ENCODE data around the gene TCERG1L. TPM values are rescaled to one million over a fixed set of nuclear protein-coding genes. Genes with fewer than 3 reads are reported as not detected.

The TCERG1L gene
- polyA plus RNA-seq, 1 experiment: not detected

DNA sequence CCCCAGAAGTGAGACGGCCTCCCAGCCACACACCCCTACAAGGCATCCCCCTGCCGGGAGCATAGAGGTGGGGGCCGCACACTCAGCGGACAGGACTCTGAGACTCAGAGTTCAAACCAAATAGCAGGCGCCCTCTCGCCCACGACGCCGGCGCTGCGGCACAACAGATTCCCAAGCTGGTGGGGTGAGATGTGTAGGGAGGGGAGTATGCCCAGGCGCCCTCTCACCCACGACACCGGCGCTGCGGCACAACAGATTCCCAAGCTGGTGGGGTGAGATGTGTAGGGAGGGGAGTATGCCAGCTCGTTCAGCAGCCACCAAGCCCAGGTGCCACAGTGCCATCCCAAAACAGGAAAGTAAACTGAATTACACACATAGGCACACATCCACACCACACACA lies 64.7 kb downstream of the TCERG1L start:
- POLR2A ChIA-PET: no interaction called here
- CTCF ChIA-PET: no interaction called here
- Histone ChIP-seq H3K36me3 (ENCODE audit: control insufficient read depth, insufficient read depth, low read length) (no peaks in the 10 kb centered on the region), H3K4me3 (ENCODE audit: low read depth, low read length) (no peak overlapping the region), H3K27me3 (ENCODE audit: control insufficient read depth, insufficient read depth, low read length) (no peaks in the 10 kb centered on the region)
- no peak for TF ChIP-seq CTCF (IDR thresholded peaks at IDR 0.05; ENCODE audit: insufficient read depth, low read depth, low read length)
- DNase-seq (ENCODE audit: low read depth): no peak

- no peaks in the 10 kb centered on the region for H3K36me3 ChIP-seq (ENCODE audit: control insufficient read depth, insufficient read depth, low read length)
- H3K27me3 ChIP-seq (ENCODE audit: control insufficient read depth, insufficient read depth, low read length): no peaks in the 10 kb centered on the region
- H3K4me3 ChIP-seq (ENCODE audit: low read depth, low read length): no peak overlapping the region
- ChIA-PET POLR2A (no interaction called here), CTCF (no interaction called here)
- no peak for DNase-seq (ENCODE audit: low read depth)
- no peak for TF ChIP-seq CTCF (IDR thresholded peaks at IDR 0.05; ENCODE audit: insufficient read depth, low read depth, low read length)
Observed at GRCh38 chr10:131246089-131246488, 65.4 kb downstream of the TCERG1L start.

DNA sequence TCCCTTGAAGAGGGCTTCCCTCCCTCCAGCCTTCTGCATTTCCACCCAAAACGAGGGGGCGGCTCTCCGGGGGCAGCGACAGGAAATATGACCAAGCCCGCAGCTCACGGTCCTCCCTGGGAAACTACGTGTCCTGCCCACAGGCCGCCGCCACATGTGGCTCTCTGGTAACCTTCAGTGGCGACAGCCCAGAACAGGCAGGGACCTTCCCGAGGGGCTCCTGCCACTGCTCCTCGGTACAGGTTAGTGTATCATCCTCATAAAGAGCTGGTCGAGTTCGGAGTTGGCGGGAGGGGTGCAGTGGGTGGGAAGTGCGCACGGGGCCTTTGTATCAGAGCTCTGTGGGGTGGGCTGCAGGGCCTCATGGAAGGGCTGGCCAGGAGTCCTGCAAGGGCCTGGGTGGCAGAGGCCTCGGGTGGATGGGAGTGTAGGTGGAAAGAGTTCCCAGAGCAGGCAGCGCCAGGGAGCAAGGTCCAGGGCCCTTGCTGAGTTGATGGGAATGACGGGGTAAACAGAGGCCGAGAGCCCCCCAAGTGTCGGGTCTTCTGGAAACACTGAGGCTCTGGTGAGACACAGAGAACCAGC lies 66.0 kb downstream of the TCERG1L start:
- CTCF ChIA-PET: no interaction called here
- POLR2A ChIA-PET: no interaction called here

GRCh38 chr10:131244836-131245235 lies 66.7 kb downstream of the TCERG1L start:
- no peak overlapping the region for H3K4me3 ChIP-seq (ENCODE audit: low read depth, low read length)
- no peaks in the 10 kb centered on the region for H3K36me3 ChIP-seq (ENCODE audit: control insufficient read depth, insufficient read depth, low read length)
- H3K27me3 ChIP-seq (ENCODE audit: control insufficient read depth, insufficient read depth, low read length): no peaks in the 10 kb centered on the region
- DNase-seq (ENCODE audit: low read depth): no peak
- ChIA-PET CTCF (no interaction called here), POLR2A (no interaction called here)
- no peak for TF ChIP-seq CTCF (IDR thresholded peaks at IDR 0.05; ENCODE audit: insufficient read depth, low read depth, low read length)

More for the DNA sequence above, 66.0 kb downstream of the TCERG1L start:
- H3K4me3 ChIP-seq (ENCODE audit: low read depth, low read length): no peak overlapping the region
- H3K36me3 ChIP-seq (ENCODE audit: control insufficient read depth, insufficient read depth, low read length): no peaks in the 10 kb centered on the region
- H3K27me3 ChIP-seq (ENCODE audit: control insufficient read depth, insufficient read depth, low read length): no peaks in the 10 kb centered on the region
- no peak for TF ChIP-seq CTCF (IDR thresholded peaks at IDR 0.05; ENCODE audit: insufficient read depth, low read depth, low read length)
- no peak for DNase-seq (ENCODE audit: low read depth)

GRCh38 chr10:131243076-131243475 lies 68.4 kb downstream of the TCERG1L start:
- Histone ChIP-seq H3K27me3 (ENCODE audit: control insufficient read depth, insufficient read depth, low read length) (no peaks in the 10 kb centered on the region), H3K36me3 (ENCODE audit: control insufficient read depth, insufficient read depth, low read length) (no peaks in the 10 kb centered on the region), H3K4me3 (ENCODE audit: low read depth, low read length) (no peak overlapping the region)
- TF ChIP-seq CTCF (IDR thresholded peaks at IDR 0.05; ENCODE audit: insufficient read depth, low read depth, low read length): no peak
- POLR2A ChIA-PET: no interaction called here
- CTCF ChIA-PET: no interaction called here
- DNase-seq (ENCODE audit: low read depth): no peak

Data from BJ (cell line).